HepG2 (cell line): ENCODE data around the gene PSEN2. TPM values are rescaled to one million over a fixed set of nuclear protein-coding genes. Genes with fewer than 3 reads are reported as not detected.

ENCODE experiments used
- CHCHD3 ChIP-seq: sonication (generic); formaldehyde crosslinking; IDR thresholded peaks from 2 replicates; pipeline ENCODE4 v1.8.0; 2022; ENCODE audit warnings: mild to moderate bottlenecking, missing genetic modification reagents, moderate library complexity
- ELF4 ChIP-seq: sonication (generic); formaldehyde crosslinking; IDR thresholded peaks from 2 replicates; pipeline ENCODE4 v1.5.0; 2020; ENCODE audit warnings: missing genetic modification reagents, mild to moderate bottlenecking, moderate library complexity, borderline replicate concordance
- HOXA3 ChIP-seq: sonication (generic); formaldehyde crosslinking; IDR thresholded peaks from 2 replicates; pipeline ENCODE4 v1.5.0; 2020; ENCODE audit warnings: missing genetic modification reagents
- KLF13 ChIP-seq: sonication (generic); formaldehyde crosslinking; IDR thresholded peaks from 2 replicates; pipeline ENCODE4 v1.4.0; 2020; ENCODE audit warnings: mild to moderate bottlenecking, missing genetic modification reagents
- NFKB2 ChIP-seq: sonication (generic); formaldehyde crosslinking; IDR thresholded peaks from 2 replicates; pipeline ENCODE4 v1.4.0; 2020; ENCODE audit warnings: missing genetic modification reagents, borderline replicate concordance
- PHF8 ChIP-seq: sonication (generic); formaldehyde crosslinking; IDR thresholded peaks from 2 replicates; pipeline ENCODE4 v1.5.0; 2020; ENCODE audit warnings: missing genetic modification reagents
- POLR2A ChIP-seq, 2 experiments: IDR thresholded peaks; 2 replicates each; pipeline ENCODE4 v1.6.1; 2011; ENCODE audit warnings: low read depth in 2 of 2, low read length in 2 of 2, mild to moderate bottlenecking in 1 of 2, moderate library complexity in 1 of 2; ENCODE audit not compliant: insufficient read depth in 1 of 2
- REPIN1 ChIP-seq: sonication (generic); formaldehyde crosslinking; IDR thresholded peaks from 2 replicates; pipeline ENCODE4 v1.8.0; 2022; ENCODE audit warnings: missing genetic modification reagents, low read depth, mild to moderate bottlenecking, borderline replicate concordance
- REXO4 ChIP-seq: sonication (generic); formaldehyde crosslinking; IDR thresholded peaks from 2 replicates; pipeline ENCODE4 v1.8.0; 2022; ENCODE audit warnings: missing genetic modification reagents, mild to moderate bottlenecking, borderline replicate concordance
- SP1 ChIP-seq, 2 experiments: fragments of 450-650 bp in 1 of 2; sonication (generic) in 1 of 2; formaldehyde crosslinking in 1 of 2; IDR thresholded peaks; 2 replicates each; pipeline versions ENCODE4 v1.4.0 to v1.6.1; 2016 to 2020; ENCODE audit warnings: missing genetic modification reagents in 1 of 2
- SRSF4 ChIP-seq: fragments of 200-400 bp; formaldehyde crosslinking; IDR thresholded peaks from one replicate; pipeline ENCODE4 v1.6.1; 2018; ENCODE audit warnings: mild to moderate bottlenecking, low read depth, low read length, moderate library complexity; ENCODE audit not compliant: poor library complexity, severe bottlenecking
- ZFY ChIP-seq: sonication (generic); formaldehyde crosslinking; IDR thresholded peaks from 2 replicates; pipeline ENCODE4 v1.4.0; 2020; ENCODE audit warnings: missing genetic modification reagents
- ZMYM4 ChIP-seq: sonication (generic); formaldehyde crosslinking; IDR thresholded peaks from 2 replicates; pipeline ENCODE4 v1.8.1; 2023; ENCODE audit warnings: mild to moderate bottlenecking, missing genetic modification reagents
- ZNF543 ChIP-seq: sonication (generic); formaldehyde crosslinking; IDR thresholded peaks from 2 replicates; pipeline ENCODE4 v1.4.0; 2020; ENCODE audit warnings: mild to moderate bottlenecking, missing genetic modification reagents
- ZNF562 ChIP-seq: sonication (generic); formaldehyde crosslinking; IDR thresholded peaks from 2 replicates; pipeline ENCODE4 v1.8.0; 2022; ENCODE audit warnings: missing genetic modification reagents, borderline replicate concordance
- ZNF776 ChIP-seq: sonication (generic); formaldehyde crosslinking; IDR thresholded peaks from 2 replicates; pipeline ENCODE4 v1.4.0; 2020; ENCODE audit warnings: mild to moderate bottlenecking, missing genetic modification reagents
- ZNF850 ChIP-seq: sonication (generic); formaldehyde crosslinking; conservative IDR thresholded peaks from 2 replicates; pipeline ENCODE4 v1.9.0; 2021; ENCODE audit warnings: mild to moderate bottlenecking, missing genetic modification reagents
- ZSCAN21 ChIP-seq: sonication (generic); formaldehyde crosslinking; IDR thresholded peaks from 2 replicates; pipeline ENCODE4 v1.8.0; 2022; ENCODE audit warnings: mild to moderate bottlenecking, missing genetic modification reagents, moderate library complexity, borderline replicate concordance
- polyA plus RNA-seq, 8 experiments: library from polyadenylated mRNA; depleted of rRNA in 3 of 8; stranded (reverse) in 7 of 8; unstranded in 1 of 8; fragments of >200 nt; fragmentation: Illumina TruSeq in 4 of 8; extraction: Trizol in 4 of 8; gene quantifications; 2 replicates each; pipeline versions ENCODE4 v1.2.1 to v1.2.3, GENCODE V29; 2011 to 2016; ENCODE audit warnings: low read depth in 4 of 8, missing spikeins in 1 of 8, mixed read lengths in 1 of 8; ENCODE audit not compliant: insufficient read depth in 1 of 8
- total RNA-seq, 5 experiments: library from RNA; depleted of rRNA; stranded (reverse); fragments of >200 nt; fragmentation: Illumina TruSeq; extraction: Trizol; gene quantifications; 2 replicates each; pipeline ENCODE4 v1.2.3, GENCODE V29; 2016; ENCODE audit warnings: low read depth in 1 of 5
- TF ChIP-seq, protein P1 (sequence below): sonication (generic); formaldehyde crosslinking; IDR thresholded peaks from 2 replicates; pipeline ENCODE4 v1.8.1; 2022; ENCODE audit warnings: mild to moderate bottlenecking, missing genetic modification reagents
- TF ChIP-seq, protein P2 (sequence below), 2 experiments: sonication (generic) in 1 of 2; formaldehyde crosslinking in 1 of 2; IDR thresholded peaks; 2 replicates each; pipeline versions ENCODE4 v1.4.0 to v1.6.1; 2018 to 2020; ENCODE audit warnings: missing genetic modification reagents in 2 of 2, borderline replicate concordance in 1 of 2, low read depth in 1 of 2, mild to moderate bottlenecking in 1 of 2, missing biosample characterization in 1 of 2
- TF ChIP-seq, protein P3 (sequence below): sonication (generic); formaldehyde crosslinking; IDR thresholded peaks from 2 replicates; pipeline ENCODE4 v1.5.0; 2020; ENCODE audit warnings: mild to moderate bottlenecking, missing genetic modification reagents, borderline replicate concordance

The PSEN2 gene
- total and polyA plus RNA-seq, 2 of the 13 experiments (the other 11 are each of a cell fraction or from before 2014, with no cell fraction given), result 5.9 to 13.1 TPM

- TF ChIP-seq ZNF776 (peak; percentile 71), REXO4 (no peak), ZNF562 (CRISPR knock-in tag) (no peak), ZFY (CRISPR knock-in tag) (peak; percentile 94), NFKB2 (CRISPR knock-in tag) (peak; percentile 22; the same call in 1 of the 2 replicates), ELF4 (CRISPR knock-in tag) (no peak), SP1 (IDR thresholded peaks at IDR 0.05) (no peak), SP1 (CRISPR knock-in tag; IDR thresholded peaks at IDR 0.05) (peak; percentile 41; the same call in 1 of the 2 replicates), PHF8 (peak; percentile 69), ZSCAN21 (CRISPR knock-in tag) (0 out of 2 replicates have a peak, but pooled peaks have one; percentile 58), HOXA3 (CRISPR knock-in tag) (peak; percentile 26; the same call in 1 of the 2 replicates), SRSF4 (no peak), ZNF543 (CRISPR knock-in tag) (0 out of 2 replicates have a peak, but pooled peaks have one; percentile 38), ZNF850 (CRISPR knock-in tag) (no peak), POLR2A (IDR thresholded peaks at IDR 0.05; ENCODE audit: insufficient read depth in 1 of 2, low read depth in 2 of 2, low read length in 2 of 2) (peak; percentile 47 to 51; a peak in 2 of 4 replicates), ZMYM4 (CRISPR knock-in tag) (peak; percentile 51; the same call in 1 of the 2 replicates), KLF13 (peak; percentile 54; the same call in 1 of the 2 replicates), CHCHD3 (CRISPR knock-in tag) (no peak), REPIN1 (CRISPR knock-in tag) (0 out of 2 replicates have a peak, but pooled peaks have one; percentile 37)
- TF ChIP-seq, protein P1, sequence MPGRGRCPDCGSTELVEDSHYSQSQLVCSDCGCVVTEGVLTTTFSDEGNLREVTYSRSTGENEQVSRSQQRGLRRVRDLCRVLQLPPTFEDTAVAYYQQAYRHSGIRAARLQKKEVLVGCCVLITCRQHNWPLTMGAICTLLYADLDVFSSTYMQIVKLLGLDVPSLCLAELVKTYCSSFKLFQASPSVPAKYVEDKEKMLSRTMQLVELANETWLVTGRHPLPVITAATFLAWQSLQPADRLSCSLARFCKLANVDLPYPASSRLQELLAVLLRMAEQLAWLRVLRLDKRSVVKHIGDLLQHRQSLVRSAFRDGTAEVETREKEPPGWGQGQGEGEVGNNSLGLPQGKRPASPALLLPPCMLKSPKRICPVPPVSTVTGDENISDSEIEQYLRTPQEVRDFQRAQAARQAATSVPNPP, result peak; percentile 86
- TF ChIP-seq, protein P2, sequence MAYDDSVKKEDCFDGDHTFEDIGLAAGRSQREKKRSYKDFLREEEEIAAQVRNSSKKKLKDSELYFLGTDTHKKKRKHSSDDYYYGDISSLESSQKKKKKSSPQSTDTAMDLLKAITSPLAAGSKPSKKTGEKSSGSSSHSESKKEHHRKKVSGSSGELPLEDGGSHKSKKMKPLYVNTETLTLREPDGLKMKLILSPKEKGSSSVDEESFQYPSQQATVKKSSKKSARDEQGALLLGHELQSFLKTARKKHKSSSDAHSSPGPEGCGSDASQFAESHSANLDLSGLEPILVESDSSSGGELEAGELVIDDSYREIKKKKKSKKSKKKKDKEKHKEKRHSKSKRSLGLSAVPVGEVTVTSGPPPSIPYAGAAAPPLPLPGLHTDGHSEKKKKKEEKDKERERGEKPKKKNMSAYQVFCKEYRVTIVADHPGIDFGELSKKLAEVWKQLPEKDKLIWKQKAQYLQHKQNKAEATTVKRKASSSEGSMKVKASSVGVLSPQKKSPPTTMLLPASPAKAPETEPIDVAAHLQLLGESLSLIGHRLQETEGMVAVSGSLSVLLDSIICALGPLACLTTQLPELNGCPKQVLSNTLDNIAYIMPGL (CRISPR knock-in tag; IDR thresholded peaks at IDR 0.05; ENCODE audit: borderline replicate concordance in 1 of 2, low read depth in 1 of 2), result peak; percentile 44 to 71; a peak in 3 of 4 replicates
- TF ChIP-seq, protein P3, sequence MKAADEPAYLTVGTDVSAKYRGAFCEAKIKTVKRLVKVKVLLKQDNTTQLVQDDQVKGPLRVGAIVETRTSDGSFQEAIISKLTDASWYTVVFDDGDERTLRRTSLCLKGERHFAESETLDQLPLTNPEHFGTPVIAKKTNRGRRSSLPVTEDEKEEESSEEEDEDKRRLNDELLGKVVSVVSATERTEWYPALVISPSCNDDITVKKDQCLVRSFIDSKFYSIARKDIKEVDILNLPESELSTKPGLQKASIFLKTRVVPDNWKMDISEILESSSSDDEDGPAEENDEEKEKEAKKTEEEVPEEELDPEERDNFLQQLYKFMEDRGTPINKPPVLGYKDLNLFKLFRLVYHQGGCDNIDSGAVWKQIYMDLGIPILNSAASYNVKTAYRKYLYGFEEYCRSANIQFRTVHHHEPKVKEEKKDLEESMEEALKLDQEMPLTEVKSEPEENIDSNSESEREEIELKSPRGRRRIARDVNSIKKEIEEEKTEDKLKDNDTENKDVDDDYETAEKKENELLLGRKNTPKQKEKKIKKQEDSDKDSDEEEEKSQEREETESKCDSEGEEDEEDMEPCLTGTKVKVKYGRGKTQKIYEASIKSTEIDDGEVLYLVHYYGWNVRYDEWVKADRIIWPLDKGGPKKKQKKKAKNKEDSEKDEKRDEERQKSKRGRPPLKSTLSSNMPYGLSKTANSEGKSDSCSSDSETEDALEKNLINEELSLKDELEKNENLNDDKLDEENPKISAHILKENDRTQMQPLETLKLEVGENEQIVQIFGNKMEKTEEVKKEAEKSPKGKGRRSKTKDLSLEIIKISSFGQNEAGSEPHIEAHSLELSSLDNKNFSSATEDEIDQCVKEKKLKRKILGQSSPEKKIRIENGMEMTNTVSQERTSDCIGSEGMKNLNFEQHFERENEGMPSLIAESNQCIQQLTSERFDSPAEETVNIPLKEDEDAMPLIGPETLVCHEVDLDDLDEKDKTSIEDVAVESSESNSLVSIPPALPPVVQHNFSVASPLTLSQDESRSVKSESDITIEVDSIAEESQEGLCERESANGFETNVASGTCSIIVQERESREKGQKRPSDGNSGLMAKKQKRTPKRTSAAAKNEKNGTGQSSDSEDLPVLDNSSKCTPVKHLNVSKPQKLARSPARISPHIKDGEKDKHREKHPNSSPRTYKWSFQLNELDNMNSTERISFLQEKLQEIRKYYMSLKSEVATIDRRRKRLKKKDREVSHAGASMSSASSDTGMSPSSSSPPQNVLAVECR, result peak; percentile 78
Observed at GRCh38 chr1:226870401-226871279, at the start of gene PSEN2 (continued).
